HG03457 (cell line): ENCODE results near the gene AHDC1.

ENCODE experiments used
- ATAC-seq: cut with Tn5 transposase; IDR thresholded peaks from one replicate; pipeline ENCODE4 v1.9.1; 2021; ENCODE audit warnings: moderate number of reproducible peaks; ENCODE audit not compliant: unreplicated experiment

AHDC1 gene

DNA sequence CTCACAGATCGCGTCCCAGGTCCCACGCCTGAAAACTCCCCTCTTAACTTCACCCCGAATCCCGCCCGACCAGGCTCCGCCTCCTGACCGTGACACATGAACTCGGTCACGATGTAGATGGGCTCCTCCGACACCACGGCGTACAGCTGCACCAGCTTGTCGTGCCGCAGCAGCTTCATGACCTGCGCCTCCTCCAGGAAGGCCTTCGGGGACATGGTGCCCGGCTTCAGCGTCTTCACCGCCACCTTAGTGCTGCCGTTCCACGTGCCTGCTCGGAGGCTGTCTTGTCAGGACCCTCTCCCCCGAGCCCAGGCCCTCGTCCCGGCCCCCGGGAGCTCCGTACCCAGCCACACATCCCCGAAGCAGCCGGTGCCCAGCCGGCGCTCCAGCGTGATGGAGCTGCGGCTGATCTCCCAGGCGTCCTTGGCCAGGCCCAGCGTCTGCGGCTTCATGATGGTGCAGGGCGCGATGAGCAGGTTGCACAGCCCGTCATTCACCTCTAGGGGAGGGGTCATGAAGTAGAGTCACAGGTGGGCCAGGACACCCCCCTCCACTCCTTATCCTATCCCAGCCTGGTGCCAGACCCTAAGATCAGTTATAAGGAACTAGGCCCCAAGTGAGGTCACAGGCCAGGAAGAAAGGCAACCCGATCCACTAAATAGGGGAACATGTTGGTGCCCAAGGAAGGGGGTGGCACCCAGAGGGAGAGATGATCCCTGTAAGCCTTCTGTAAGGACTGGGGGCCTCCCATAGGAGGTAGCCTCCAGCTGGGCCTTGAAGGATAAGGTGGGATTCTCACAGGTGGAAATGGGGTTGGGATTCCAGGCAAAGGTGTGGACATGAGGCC, 11.6 kb upstream of the AHDC1 start:
- no peak for ATAC-seq

DNA sequence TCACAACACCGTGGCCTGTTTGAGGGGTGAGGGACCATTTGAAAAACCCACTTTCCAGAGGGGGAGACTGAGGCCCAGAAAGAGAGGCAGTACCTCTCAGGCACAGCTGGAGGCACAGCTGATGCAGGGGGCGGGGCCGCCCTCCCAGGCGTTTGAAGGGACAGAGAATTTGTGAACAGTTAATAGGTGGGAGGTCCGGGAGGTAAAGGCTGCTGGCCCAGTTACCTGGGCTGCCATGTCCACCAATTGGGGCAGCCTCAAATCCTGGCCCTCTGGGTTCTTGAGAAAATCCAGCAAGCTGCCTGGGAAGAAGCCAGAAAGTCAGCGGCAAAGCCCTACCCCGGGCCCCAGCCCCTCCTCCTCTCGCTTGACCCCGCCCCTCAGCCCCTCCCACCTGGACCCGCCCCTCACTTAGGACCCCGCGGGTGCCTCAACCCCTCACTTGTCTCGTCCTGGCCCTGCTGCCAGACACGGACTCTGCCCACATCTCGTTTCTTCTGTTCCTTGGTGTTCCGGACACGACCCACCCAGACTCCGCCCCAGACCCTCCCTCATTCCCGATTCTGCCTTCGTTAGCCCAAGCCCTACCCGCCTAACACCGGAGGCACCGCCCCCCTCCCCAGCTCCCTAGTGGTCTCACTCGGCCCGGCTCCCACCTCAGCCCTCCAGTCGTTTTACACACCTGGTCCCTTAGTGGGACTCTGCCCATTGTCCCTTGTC, 10.8 kb upstream of the AHDC1 start:
- no peak for ATAC-seq

DNA sequence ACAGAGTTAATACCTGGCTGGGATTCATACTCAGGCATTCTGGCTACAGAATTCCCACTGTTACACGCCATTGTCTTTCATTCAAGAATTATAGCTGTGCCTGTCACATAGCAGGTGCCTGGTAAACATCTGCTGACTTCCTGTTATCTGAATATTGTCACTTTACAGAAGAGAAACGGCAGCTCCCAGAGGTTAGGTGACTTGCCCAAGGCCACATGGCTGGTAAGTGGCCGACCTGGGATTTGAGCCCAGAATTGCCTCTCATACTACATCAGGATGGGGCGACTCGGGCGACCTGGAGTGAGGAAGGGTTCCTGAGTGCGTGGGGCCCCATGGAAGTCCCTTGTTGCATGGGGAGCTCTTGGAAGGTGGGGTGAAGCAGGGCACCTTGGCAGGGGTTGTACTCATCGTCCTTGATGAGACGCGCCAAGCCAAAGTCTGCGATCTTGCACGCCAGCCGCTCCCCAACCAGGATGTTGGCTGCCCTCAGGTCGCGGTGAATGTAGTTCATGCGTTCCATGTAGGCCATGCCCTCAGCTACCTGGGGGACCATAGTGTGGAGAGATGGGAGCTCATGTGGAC, 10.2 kb upstream of the AHDC1 start:
- no peak for ATAC-seq

GRCh38 chr1:27612718-27613117, 8.8 kb upstream of the AHDC1 start:
- no peak for ATAC-seq

- ATAC-seq, result no peak
These were observed 7.5 kb upstream of the AHDC1 start for GRCh38 chr1:27611450-27611849.

DNA sequence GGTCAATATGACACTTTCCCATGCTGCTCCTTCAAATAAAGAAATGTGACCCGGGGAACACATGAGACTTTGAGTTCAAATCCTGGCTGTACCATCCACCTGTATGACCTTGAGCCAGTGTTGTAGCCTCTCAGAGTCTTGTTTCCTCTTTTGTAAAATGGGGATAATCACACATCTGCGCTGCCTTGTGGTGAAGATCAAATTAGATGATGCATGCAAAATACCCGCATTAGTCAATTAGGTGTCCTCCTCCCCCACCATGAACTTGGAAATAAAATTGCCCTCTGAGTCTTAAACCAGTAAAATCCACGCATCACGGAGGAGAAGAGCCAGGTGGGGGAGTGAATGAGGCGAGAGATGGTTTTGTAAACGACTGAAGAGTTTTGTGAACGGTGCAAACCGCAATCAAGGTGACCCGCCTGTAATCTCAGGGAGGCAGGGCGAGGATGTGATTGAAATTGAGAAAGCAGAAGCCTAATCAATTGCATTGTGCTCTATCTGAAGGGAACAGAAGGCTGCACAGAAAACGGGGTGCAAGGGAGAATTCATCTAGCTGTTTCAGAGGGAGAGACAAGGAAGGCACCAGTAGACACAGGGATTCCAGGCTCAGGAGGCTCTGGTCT, 5.8 kb upstream of the AHDC1 start:
- ATAC-seq, result no peak

DNA sequence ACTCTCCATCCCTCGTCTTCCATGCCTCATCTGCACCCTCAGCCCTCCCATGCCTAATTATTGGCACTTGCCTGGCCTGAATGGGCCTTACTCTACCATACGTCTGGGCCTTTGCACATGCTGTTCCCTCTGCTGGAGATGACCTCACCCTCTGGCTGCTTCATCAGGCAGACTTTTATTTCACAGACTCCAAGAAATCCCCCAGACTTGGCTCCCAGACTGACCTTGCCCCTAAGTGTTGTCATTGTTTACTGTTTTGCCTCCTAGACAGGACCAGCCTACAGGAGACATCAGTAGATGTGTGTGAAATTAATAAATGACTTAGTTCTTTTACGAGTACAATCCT, 5.2 kb upstream of the AHDC1 start:
- ATAC-seq, result no peak

- ATAC-seq, result no peak
These were observed 3.4 kb upstream of the AHDC1 start for GRCh38 chr1:27607239-27607804.

- ATAC-seq, result no peak
These were observed 2.8 kb upstream of the AHDC1 start for GRCh38 chr1:27606708-27607238.

DNA sequence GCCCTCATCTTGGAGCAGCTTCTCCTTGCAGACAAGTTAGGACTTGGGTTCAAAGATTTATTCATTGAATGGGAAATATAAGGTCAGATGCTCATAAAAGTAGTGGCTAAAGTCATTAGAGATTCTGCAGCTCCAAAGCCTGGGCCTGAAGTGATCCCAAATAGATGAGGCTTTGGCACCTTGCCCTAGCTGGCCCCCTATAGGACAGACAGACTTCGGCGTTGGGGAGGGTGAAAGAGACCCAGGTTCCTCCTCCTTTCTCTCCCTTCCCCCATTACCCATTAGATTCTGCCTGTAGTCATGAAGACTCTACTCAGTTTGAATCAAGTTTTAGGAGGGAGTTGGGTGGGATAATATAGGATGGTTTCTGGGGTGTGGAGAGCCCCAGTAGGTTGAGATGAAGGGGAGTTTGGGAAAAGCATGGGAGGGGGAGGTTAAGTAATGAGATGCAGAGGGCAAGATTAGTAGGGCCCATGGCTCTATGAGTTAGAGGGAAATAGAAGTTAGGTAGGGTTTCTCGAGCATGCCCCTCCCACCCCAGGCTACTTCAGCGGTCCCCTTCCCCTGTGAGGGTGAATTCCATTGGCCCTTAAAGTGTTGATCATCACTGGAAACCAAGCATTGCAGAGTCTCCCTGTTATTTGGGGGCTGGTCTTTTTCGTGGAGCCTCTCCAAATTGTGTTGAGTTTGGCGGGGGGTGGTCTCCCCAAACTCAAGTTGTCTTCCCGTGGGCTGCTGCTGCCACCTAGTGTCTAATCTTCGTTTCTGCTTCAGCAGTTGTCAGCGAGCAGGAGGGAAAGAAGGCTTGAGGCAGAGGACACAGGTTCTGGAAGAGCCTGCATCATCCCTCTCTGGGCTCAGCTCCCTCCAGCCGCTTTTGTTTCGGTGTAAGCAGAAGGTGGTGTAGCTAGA, 2.1 kb upstream of the AHDC1 start:
- ATAC-seq, result no peak

DNA sequence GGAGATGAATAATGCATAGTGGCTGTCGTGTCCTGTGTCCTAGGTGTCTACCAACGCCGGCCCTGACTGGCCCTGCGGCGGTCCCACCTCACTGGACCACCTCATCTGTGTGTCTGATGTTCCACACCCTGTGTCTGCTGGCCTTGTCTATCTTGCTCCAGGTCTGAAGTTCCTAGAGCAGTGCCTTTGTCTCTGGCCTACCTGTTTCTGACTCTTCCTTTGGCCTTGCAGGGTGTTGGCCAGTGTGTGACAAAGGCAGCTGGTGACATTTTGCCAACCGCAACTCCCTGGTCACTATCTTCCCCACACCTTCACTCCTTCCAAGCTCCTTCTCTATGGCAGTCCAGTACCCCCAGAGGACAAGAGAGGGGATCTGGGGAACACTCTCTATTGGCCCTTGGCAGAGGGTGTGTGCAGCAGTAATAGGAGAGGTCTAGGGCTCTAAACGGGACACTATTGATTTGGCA, 1.4 kb upstream of the AHDC1 start:
- ATAC-seq, result no peak

DNA sequence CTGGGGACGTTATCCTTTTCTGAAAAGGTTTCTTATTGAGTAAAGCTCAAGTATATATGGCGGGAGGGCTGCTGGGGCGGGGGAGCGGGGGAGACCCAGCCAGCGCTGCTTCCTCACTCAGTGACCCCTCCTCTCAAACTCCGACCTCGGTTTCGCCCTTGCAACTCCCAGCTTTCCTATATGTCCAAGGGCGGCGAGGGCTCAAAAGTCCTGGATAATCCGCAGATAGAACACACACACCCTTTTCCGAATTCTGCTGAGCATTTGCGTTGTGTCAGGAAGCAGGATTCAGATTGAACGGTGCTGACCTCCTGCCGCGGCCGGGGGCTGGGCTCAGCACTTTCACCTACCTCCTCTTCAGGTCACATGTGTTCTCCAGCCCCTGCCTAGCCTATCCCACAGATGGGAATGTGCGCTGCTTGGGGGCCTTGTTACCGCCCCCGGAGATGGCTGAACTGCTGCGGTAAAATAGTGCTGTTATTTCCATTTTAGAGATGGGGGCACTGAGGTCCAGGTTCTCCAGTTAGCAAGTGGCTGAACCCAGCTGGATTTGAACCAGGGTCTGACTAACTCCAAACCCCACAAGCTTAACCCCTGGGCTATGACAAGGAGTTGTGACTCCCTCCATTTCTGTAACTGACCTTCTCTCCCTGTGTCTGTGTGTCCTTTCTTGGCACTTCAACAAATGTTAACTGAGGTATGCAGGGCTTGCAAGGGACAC, 795 bp upstream of the AHDC1 start:
- no peak for ATAC-seq

- ATAC-seq, result no peak
These were observed 649 bp downstream of the AHDC1 start for GRCh38 chr1:27603309-27603680.

DNA sequence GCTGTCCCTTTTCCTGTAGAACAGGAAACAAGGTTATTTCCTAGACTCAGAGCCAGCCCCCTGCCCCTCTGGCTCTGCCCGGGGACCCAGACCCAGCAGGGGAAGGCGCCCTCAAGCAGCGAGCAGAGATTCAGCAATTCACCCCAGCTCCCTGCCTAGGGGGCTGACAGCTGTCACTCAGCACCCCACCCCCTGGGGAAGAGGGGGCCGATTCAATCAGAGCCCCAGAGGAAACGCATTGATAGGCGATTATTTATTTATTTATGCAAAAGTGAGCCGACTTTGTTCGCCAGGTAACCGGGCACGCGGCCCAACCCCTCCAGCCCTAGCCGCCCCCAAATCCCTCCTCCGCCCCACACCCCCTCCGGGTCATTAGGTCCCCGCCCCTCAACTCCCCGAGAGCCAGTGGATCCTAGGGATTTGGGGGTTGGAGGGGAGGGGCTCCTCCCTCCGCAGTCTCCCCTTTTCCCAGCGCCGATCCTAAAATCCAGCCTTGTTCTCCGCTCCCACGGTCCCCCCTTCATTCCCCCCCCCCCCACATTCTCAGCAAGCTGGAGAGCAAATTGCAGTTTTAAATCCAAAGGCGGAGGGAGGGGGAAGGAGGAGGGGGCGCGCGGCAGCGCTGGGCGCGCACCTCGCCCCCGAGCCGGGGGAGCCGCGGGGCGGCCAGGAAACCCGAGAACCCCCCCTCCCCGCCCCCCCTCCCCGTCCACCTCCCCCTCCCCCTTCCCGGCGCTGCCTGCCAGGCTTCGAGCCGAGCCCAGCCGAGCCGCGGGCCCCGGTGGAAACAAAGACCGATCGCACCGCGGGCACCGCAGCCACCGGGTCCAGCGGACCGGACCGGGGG, 1.3 kb downstream of the AHDC1 start:
- no peak for ATAC-seq

DNA sequence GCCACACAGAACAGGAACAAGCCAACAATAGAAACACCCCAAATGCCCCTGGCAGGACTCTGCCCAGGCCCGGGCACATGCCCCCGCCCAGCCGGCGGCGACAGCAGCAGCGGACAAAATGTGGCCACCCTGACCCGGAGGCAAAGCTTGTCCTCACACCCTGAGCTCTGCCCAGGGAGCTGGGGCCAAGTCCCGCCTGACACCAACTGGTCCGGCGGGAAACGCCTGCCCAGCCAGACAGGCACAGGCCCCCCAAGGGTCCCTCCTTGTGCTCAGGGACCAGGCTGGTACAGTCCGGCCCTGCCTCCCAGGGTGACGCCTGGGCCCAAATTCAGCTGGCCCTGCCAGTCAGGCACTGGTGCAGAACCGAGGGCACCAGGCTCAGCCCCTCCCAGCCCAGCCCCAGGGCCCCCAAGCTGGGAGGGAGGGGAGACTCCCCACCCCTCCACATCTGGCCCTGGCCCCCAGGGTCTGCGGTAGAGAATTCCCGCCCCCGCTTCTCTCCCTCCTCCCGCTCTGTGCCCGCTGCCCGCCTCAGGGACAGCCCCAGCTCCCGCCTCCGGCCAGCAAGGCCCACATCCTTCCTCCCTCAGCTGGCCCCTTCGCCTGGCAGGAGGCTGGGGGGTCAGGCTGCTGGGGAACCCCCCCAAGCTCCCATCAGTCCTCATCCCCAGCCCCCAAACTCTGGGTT, 2.0 kb downstream of the AHDC1 start:
- no peak for ATAC-seq

DNA sequence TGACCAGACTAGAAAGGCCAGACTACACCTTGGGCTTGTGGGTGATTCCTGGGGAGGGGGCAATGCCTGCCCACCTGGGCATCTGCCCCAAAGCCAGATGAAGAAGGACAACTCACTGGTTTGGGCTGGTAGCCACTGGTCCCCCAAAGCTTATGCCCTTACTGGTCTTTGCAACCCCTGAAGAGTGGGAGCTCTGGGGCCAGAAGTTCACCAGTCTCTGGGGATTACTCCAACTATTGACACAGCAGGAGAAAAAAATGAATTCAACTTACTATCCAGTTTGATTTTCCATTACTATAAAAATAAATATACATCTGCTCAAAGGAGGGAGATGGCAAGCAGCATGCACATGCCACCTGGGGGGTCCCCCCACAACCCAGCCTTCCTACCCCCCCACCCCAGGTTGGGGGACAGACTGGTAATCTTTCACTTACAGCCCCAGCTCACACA, 2.6 kb downstream of the AHDC1 start:
- no peak for ATAC-seq

DNA sequence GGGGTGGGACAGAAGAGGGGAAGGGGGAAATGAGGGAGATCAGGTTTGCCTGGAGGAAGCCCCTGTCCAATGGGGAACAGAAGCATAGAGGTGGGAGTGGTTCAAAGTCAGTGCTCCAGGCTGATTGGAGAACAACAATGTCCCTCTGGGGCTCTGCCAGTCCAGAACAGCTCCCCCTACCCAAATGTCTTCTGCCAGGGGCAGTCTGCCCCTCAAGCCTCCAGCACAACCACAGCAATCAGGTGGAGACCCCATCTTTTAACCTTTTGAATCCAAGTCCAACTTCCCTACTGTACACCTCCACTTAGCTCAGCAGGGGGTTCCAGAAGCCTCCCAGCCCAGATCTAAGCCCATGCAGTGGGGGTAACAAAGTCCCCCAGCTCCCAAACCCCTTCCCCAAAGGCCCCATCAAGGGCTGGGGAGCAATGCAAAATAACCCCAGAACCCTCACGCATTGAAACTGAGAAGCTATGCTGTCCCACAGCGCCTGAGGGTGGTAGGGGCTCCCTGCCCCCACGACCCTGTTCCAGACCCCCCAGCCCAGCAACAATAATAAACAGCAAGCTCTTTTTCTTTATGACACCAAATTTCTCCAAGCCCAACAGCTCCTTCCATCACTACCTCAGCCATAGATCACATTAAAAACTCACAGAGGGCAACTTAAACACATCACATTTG, 3.3 kb downstream of the AHDC1 start:
- no peak for ATAC-seq
